ENCODE results near the gene C11orf68. TPM values are rescaled to one million over a fixed set of nuclear protein-coding genes. Genes with fewer than 3 reads are reported as not detected.

The C11orf68 gene
- total RNA-seq, 1 donor from 2014 or later: 31.7 TPM

- H3K4me1 Mint-ChIP-seq: peaks cover 55% of the 10 kb centered on the region
- H3K36me3 Mint-ChIP-seq (ENCODE audit: low read depth): peaks cover 9% of the 10 kb centered on the region
- ChIA-PET POLR2A (interaction anchor here (1.0 to 2.3 kb wide), 2 partner anchors 27 to 46 kb away, joined by 3 to 18 read pairs; partner anchors contain the start of genes CCDC85B and FIBP), CTCF (interaction anchor here (1.6 kb wide), 1 partner anchor 28 kb away, joined by 6 read pairs; the partner anchor contains the start of gene FIBP)
- ATAC-seq (ENCODE audit: low read depth): no peak
- H3K4me3 Mint-ChIP-seq: peak overlapping the region; percentile 53
- no peak overlapping the region for H3K27ac Mint-ChIP-seq
- intact Hi-C loops (cut with micrococcal nuclease): no loop called here
- TF ChIP-seq CTCF (IDR thresholded peaks at IDR 0.05): no peak
- H3K9me3 Mint-ChIP-seq: no peaks in the 10 kb centered on the region
- peaks cover 3% of the 10 kb centered on the region for H3K27me3 Mint-ChIP-seq
- DNase-seq: no peak
These were observed 2.5 kb downstream of the C11orf68 start for GRCh38 chr11:65916391-65916790.

GRCh38 chr11:65915821-65916251, 3.0 kb downstream of the C11orf68 start:
- DNase-seq: no peak
- Mint-ChIP-seq H3K9me3 (no peaks in the 10 kb centered on the region), H3K36me3 (ENCODE audit: low read depth) (peaks cover 9% of the 10 kb centered on the region), H3K27me3 (peaks cover 3% of the 10 kb centered on the region), H3K4me1 (peaks cover 55% of the 10 kb centered on the region), H3K27ac (no peak overlapping the region), H3K4me3 (no peak overlapping the region)
- POLR2A ChIA-PET: interaction anchor here (0.5 to 2.3 kb wide), 6 partner anchors 22 to 1047 kb away, joined by 3 to 18 read pairs (median 5); partner anchors contain the start of genes CCDC85B and FIBP
- no peak for TF ChIP-seq CTCF (IDR thresholded peaks at IDR 0.05)
- CTCF ChIA-PET: interaction anchor here (1.6 kb wide), 1 partner anchor 27 kb away, joined by 6 read pairs; the partner anchor contains the start of gene FIBP
- no peak for ATAC-seq (ENCODE audit: low read depth)
- intact Hi-C loops (cut with micrococcal nuclease): no loop called here

DNA sequence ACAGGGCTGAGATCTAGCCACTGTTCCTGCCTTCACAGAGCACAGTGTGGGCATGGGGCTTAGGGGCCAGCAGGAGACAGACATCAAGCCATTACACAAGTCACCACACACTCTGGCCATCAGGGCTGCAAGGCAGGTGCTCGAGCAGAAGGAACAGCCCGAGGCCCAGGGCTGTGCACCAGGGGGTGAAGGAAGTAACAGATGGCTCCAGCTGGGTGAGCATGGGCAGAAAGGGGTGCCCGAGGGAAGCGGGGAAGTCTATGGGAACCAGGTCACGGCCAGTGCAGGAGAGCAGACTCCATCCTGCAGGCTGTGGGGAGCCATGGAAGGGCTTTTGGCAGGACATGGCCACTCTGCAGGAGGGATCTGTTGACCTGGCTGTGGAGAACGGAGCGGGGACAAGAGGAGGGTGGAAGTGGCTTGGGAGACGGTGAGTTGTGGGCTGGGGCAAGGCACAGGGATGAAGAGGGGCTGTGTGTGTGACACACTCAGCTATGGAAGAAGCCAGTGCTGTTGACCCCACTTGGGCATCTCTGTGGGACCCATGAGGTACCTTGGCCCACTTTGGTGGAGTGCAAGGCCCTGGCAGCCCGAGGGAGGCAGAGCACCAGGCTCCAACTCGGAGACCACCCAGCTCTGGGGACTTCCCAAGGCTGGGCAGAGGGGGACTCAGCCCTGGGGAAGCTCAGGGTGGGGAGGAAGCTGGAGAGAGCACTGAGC, 3.6 kb downstream of the C11orf68 start:
- DNase-seq (no peak), ATAC-seq (ENCODE audit: low read depth) (no peak)
- peak overlapping the region; percentile 2 for H3K4me3 Mint-ChIP-seq
- peaks cover 5% of the 10 kb centered on the region for H3K27me3 Mint-ChIP-seq
- H3K4me1 Mint-ChIP-seq: peaks cover 50% of the 10 kb centered on the region
- H3K9me3 Mint-ChIP-seq: no peaks in the 10 kb centered on the region
- POLR2A ChIA-PET: interaction anchor here (0.5 to 2.3 kb wide), 7 partner anchors 21 to 1048 kb away, joined by 3 to 18 read pairs (median 6); partner anchors contain the start of genes CCDC85B and FIBP
- no peak for TF ChIP-seq CTCF (IDR thresholded peaks at IDR 0.05)
- H3K27ac Mint-ChIP-seq: peak overlapping the region; percentile 28
- CTCF ChIA-PET: interaction anchor here (0.8 to 1.6 kb wide), 2 partner anchors 27 to 73 kb away, joined by 3 to 6 read pairs; partner anchors contain the start of gene FIBP
- intact Hi-C loops (cut with micrococcal nuclease): no loop called here
- peaks cover 9% of the 10 kb centered on the region for H3K36me3 Mint-ChIP-seq (ENCODE audit: low read depth)

DNA sequence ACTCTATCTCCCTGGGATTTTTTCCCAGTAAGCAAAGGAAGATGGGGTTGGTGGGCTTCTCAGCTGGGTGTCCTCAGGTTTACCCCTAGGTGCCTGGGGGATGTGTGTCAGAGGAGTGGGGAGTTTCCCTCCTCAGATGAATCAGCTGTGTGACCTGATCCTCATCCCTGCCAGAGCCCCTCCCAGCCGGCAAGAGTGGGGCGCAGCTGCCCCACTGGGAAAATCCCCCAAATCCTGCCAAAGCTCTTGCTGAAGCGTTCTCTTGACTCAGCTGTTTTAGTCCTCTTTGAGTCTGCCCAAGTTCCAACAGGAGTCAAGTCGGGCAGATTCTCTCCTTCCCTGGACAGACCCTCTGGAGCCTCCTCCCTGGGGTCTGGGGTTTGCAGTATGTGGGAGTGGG, 6.0 kb downstream of the C11orf68 start:
- Mint-ChIP-seq H3K36me3 (ENCODE audit: low read depth) (peaks cover 5% of the 10 kb centered on the region), H3K27me3 (peaks cover 15% of the 10 kb centered on the region), H3K4me1 (peaks cover 43% of the 10 kb centered on the region), H3K4me3 (no peak overlapping the region), H3K9me3 (no peaks in the 10 kb centered on the region), H3K27ac (no peak overlapping the region)
- DNase-seq (no peak), ATAC-seq (ENCODE audit: low read depth) (no peak)
- POLR2A ChIA-PET: interaction anchor here (0.7 kb wide), 1 partner anchor 49 kb away, joined by 3 read pairs; no protein-coding TSS in a partner anchor
- CTCF ChIA-PET: no interaction called here
- no peak for TF ChIP-seq CTCF (IDR thresholded peaks at IDR 0.05)
- intact Hi-C loops (cut with micrococcal nuclease): no loop called here

All from activated B cell treated with CpG ODN at 0.5 μM for 24 hours (primary cell).